ENCODE results near the gene ROBO1.
A peak's percentile ranks its signal among the peaks of the same experiment; 100 is the strongest.
"Not testable (repeated sequence)": the region's sequence is repeated elsewhere in the genome, so short reads cannot be mapped to it uniquely, and the experiment has no call there.

Gene ROBO1

GRCh38 chr3:78698431-78698830 is 1069.4 kb downstream of the ROBO1 start:
- in situ Hi-C loops (cut with MboI; ENCODE audit: low sequenced_read_pairs): no loop called here
- no peak for DNase-seq (ENCODE audit: low spot score in 2 of 2)
- Histone ChIP-seq H3K36me3 (replicated peaks) (no peaks in the 10 kb centered on the region), H3K9me3 (no peaks in the 10 kb centered on the region), H3K4me1 (peaks cover 3% of the 10 kb centered on the region; the same call in 1 of the 2 replicates), H3K4me3 (no peak overlapping the region), H3K27me3 (ENCODE audit: low read depth) (no peaks in the 10 kb centered on the region)

- no peak for DNase-seq (ENCODE audit: low spot score in 2 of 2)
- Histone ChIP-seq H3K4me3 (no peak overlapping the region), H3K4me1 (peaks cover 3% of the 10 kb centered on the region; the same call in 1 of the 2 replicates), H3K27me3 (ENCODE audit: low read depth) (no peaks in the 10 kb centered on the region), H3K36me3 (replicated peaks) (no peaks in the 10 kb centered on the region), H3K9me3 (no peaks in the 10 kb centered on the region)
- in situ Hi-C loops (cut with MboI; ENCODE audit: low sequenced_read_pairs): no loop called here
Observed at GRCh38 chr3:78697426-78697825, 1070.4 kb downstream of the ROBO1 start.

GRCh38 chr3:78690766-78691165 is 1077.0 kb downstream of the ROBO1 start:
- no peak overlapping the region for H3K4me3 ChIP-seq
- no peaks in the 10 kb centered on the region for H3K36me3 ChIP-seq (replicated peaks)
- DNase-seq (ENCODE audit: low spot score in 2 of 2): no peak
- H3K9me3 ChIP-seq: no peaks in the 10 kb centered on the region
- in situ Hi-C loops (cut with MboI; ENCODE audit: low sequenced_read_pairs): no loop called here
- H3K27me3 ChIP-seq (ENCODE audit: low read depth): no peaks in the 10 kb centered on the region
- peaks cover 5% of the 10 kb centered on the region for H3K4me1 ChIP-seq

- H3K4me1 ChIP-seq: peaks cover 5% of the 10 kb centered on the region
- in situ Hi-C loops (cut with MboI; ENCODE audit: low sequenced_read_pairs): no loop called here
Observed at GRCh38 chr3:78689378-78689777, 1078.4 kb downstream of the ROBO1 start.

GRCh38 chr3:78687520-78687919 is 1080.3 kb downstream of the ROBO1 start:
- Histone ChIP-seq H3K4me3 (no peak overlapping the region), H3K36me3 (replicated peaks) (0 out of 2 replicates have a peak, but pooled peaks cover 5% of the 10 kb centered on the region), H3K9me3 (no peaks in the 10 kb centered on the region), H3K4me1 (peaks cover 5% of the 10 kb centered on the region), H3K27me3 (ENCODE audit: low read depth) (no peaks in the 10 kb centered on the region)
- DNase-seq (ENCODE audit: low spot score in 2 of 2): no peak
- in situ Hi-C loops (cut with MboI; ENCODE audit: low sequenced_read_pairs): no loop called here

More at GRCh38 chr3:78689378-78689777, 1078.4 kb downstream of the ROBO1 start:
- no peak for DNase-seq (ENCODE audit: low spot score in 2 of 2)
- no peak overlapping the region for H3K4me3 ChIP-seq
- H3K36me3 ChIP-seq (replicated peaks): 0 out of 2 replicates have a peak, but pooled peaks cover 3% of the 10 kb centered on the region
- H3K9me3 ChIP-seq: no peaks in the 10 kb centered on the region
- H3K27me3 ChIP-seq (ENCODE audit: low read depth): no peaks in the 10 kb centered on the region

GRCh38 chr3:78683284-78683683 is 1084.5 kb downstream of the ROBO1 start:
- H3K4me3 ChIP-seq: no peak overlapping the region
- in situ Hi-C loops (cut with MboI; ENCODE audit: low sequenced_read_pairs): no loop called here
- DNase-seq (ENCODE audit: low spot score in 2 of 2): no peak
- no peaks in the 10 kb centered on the region for H3K9me3 ChIP-seq
- H3K4me1 ChIP-seq: no peaks in the 10 kb centered on the region
- H3K27me3 ChIP-seq (ENCODE audit: low read depth): no peaks in the 10 kb centered on the region
- H3K36me3 ChIP-seq (replicated peaks): peaks cover 5% of the 10 kb centered on the region; the same call in 1 of the 2 replicates

- H3K27me3 ChIP-seq (ENCODE audit: low read depth); H3K4me1 ChIP-seq; H3K9me3 ChIP-seq; H3K4me3 ChIP-seq; DNase-seq (ENCODE audit: low spot score in 2 of 2); H3K36me3 ChIP-seq (replicated peaks); in situ Hi-C loops (cut with MboI; ENCODE audit: low sequenced_read_pairs): not testable (repeated sequence)
Observed at GRCh38 chr3:78675119-78675805, 1092.5 kb downstream of the ROBO1 start.

GRCh38 chr3:78670746-78671145 is 1097.1 kb downstream of the ROBO1 start:
- peaks cover 16% of the 10 kb centered on the region for H3K4me1 ChIP-seq
- in situ Hi-C loops (cut with MboI; ENCODE audit: low sequenced_read_pairs): loop anchor here (25.0 kb wide), 2 partner anchors 342 to 817 kb away; no protein-coding TSS in a partner anchor
- DNase-seq (ENCODE audit: low spot score in 2 of 2): no peak
- H3K9me3 ChIP-seq: no peaks in the 10 kb centered on the region
- H3K36me3 ChIP-seq (replicated peaks): peaks cover 5% of the 10 kb centered on the region
- no peak overlapping the region for H3K4me3 ChIP-seq
- H3K27me3 ChIP-seq (ENCODE audit: low read depth): no peaks in the 10 kb centered on the region

- Histone ChIP-seq H3K27me3 (ENCODE audit: low read depth) (no peaks in the 10 kb centered on the region), H3K4me1 (peaks cover 20% of the 10 kb centered on the region), H3K9me3 (no peaks in the 10 kb centered on the region), H3K4me3 (no peak overlapping the region), H3K36me3 (replicated peaks) (peaks cover 5% of the 10 kb centered on the region)
- no peak for DNase-seq (ENCODE audit: low spot score in 2 of 2)
- in situ Hi-C loops (cut with MboI; ENCODE audit: low sequenced_read_pairs): loop anchor here (25.0 kb wide), 2 partner anchors 342 to 817 kb away; no protein-coding TSS in a partner anchor
Observed at GRCh38 chr3:78670094-78670493, 1097.7 kb downstream of the ROBO1 start.

GRCh38 chr3:78668302-78668701 is 1099.5 kb downstream of the ROBO1 start:
- H3K36me3 ChIP-seq (replicated peaks): peaks cover 5% of the 10 kb centered on the region
- H3K27me3 ChIP-seq (ENCODE audit: low read depth): no peaks in the 10 kb centered on the region
- no peak for DNase-seq (ENCODE audit: low spot score in 2 of 2)
- no peak overlapping the region for H3K4me3 ChIP-seq
- H3K9me3 ChIP-seq: no peaks in the 10 kb centered on the region
- H3K4me1 ChIP-seq: peaks cover 20% of the 10 kb centered on the region
- in situ Hi-C loops (cut with MboI; ENCODE audit: low sequenced_read_pairs): loop anchor here (10.0 to 25.0 kb wide), 3 partner anchors 344 to 819 kb away; no protein-coding TSS in a partner anchor

GRCh38 chr3:78666470-78666800 is 1101.4 kb downstream of the ROBO1 start:
- in situ Hi-C loops (cut with MboI; ENCODE audit: low sequenced_read_pairs): loop anchor here (10.0 to 25.0 kb wide), 3 partner anchors 346 to 821 kb away; no protein-coding TSS in a partner anchor
- H3K27me3 ChIP-seq (ENCODE audit: low read depth): no peaks in the 10 kb centered on the region
- H3K36me3 ChIP-seq (replicated peaks): no peaks in the 10 kb centered on the region; the same call in 1 of the 2 replicates
- H3K9me3 ChIP-seq: no peaks in the 10 kb centered on the region
- H3K4me3 ChIP-seq: no peak overlapping the region
- no peak for DNase-seq (ENCODE audit: low spot score in 2 of 2)
- H3K4me1 ChIP-seq: peaks cover 15% of the 10 kb centered on the region

GRCh38 chr3:78665776-78666469 is 1101.9 kb downstream of the ROBO1 start:
- Histone ChIP-seq H3K36me3 (replicated peaks) (no peaks in the 10 kb centered on the region; the same call in 1 of the 2 replicates), H3K9me3 (no peaks in the 10 kb centered on the region), H3K27me3 (ENCODE audit: low read depth) (no peaks in the 10 kb centered on the region), H3K4me3 (no peak overlapping the region), H3K4me1 (peaks cover 15% of the 10 kb centered on the region)
- in situ Hi-C loops (cut with MboI; ENCODE audit: low sequenced_read_pairs): loop anchor here (10.0 to 25.0 kb wide), 3 partner anchors 346 to 821 kb away; no protein-coding TSS in a partner anchor
- DNase-seq (ENCODE audit: low spot score in 2 of 2): peak; percentile 45 to 79

- peaks cover 15% of the 10 kb centered on the region for H3K4me1 ChIP-seq
- no peaks in the 10 kb centered on the region for H3K9me3 ChIP-seq
- no peak for DNase-seq (ENCODE audit: low spot score in 2 of 2)
- no peaks in the 10 kb centered on the region for H3K27me3 ChIP-seq (ENCODE audit: low read depth)
- H3K36me3 ChIP-seq (replicated peaks): no peaks in the 10 kb centered on the region; the same call in 1 of the 2 replicates
- no peak overlapping the region for H3K4me3 ChIP-seq
- in situ Hi-C loops (cut with MboI; ENCODE audit: low sequenced_read_pairs): loop anchor here (10.0 to 25.0 kb wide), 3 partner anchors 347 to 822 kb away; no protein-coding TSS in a partner anchor
Observed at GRCh38 chr3:78665101-78665500, 1102.7 kb downstream of the ROBO1 start.

GRCh38 chr3:78660957-78661356 is 1106.8 kb downstream of the ROBO1 start:
- 0 out of 2 replicates have a peak, but pooled peaks cover 2% of the 10 kb centered on the region for H3K36me3 ChIP-seq (replicated peaks)
- DNase-seq (ENCODE audit: low spot score in 2 of 2): no peak
- in situ Hi-C loops (cut with MboI; ENCODE audit: low sequenced_read_pairs): loop anchor here (10.0 to 25.0 kb wide), 3 partner anchors 351 to 826 kb away; no protein-coding TSS in a partner anchor
- peaks cover 8% of the 10 kb centered on the region for H3K4me1 ChIP-seq
- H3K4me3 ChIP-seq: no peak overlapping the region
- H3K27me3 ChIP-seq (ENCODE audit: low read depth): no peaks in the 10 kb centered on the region
- H3K9me3 ChIP-seq: no peaks in the 10 kb centered on the region

Data from HAP-1 (cell line).